ENCODE results near the gene UNG.
"Not testable (repeated sequence)": the region's sequence is repeated elsewhere in the genome, so short reads cannot be mapped to it uniquely, and the experiment has no call there.

UNG gene
- long read RNA-seq, transcript UNG-202 (6 exons, 2,130 nt): minor isoform, 130 of 618 reads
- long read RNA-seq, transcript UNG-201 (7 exons, 2,071 nt): major isoform, 474 of 618 reads
- long read RNA-seq, partial matches to known transcripts: 4 of 618 reads
- long read RNA-seq, other reads (novel, unspliced or antisense): 10 of 618 reads

DNA sequence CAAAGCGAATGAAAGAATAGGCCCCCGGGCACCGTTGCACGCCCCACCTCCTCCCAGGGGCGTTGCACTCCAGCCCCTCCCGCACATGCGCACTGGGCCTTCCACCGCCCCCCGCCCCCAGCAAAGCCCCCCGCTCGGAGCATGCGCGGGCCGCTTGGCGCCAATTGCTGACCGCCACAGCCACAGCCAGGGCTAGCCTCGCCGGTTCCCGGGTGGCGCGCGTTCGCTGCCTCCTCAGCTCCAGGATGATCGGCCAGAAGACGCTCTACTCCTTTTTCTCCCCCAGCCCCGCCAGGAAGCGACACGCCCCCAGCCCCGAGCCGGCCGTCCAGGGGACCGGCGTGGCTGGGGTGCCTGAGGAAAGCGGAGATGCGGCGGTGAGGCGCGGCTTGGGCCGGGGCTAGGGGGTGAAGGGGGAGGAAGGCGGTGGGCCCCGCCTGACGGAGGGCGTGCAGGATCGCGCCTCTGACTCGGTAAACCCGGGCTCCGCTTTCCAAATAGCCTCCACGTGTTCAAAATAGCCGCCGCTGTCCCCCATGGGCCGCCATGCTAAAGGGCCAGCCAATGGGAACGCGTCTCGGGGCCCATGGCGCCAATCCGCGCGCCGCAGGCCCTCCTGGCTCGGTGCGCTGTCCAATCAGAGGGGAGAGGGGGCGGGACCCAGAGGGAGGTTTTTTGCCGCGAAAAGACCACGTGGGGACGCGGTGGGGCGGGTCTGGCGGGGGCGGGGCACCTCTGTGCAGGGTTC, at the start of gene UNG:
Gene UNG, plus strand, starts transcription at position 163 of the 748 bp plus-strand sequence. Its CDS starts 83 bp downstream, at position 246.
- Histone ChIP-seq H3K27me3 (ENCODE audit: insufficient read depth, poor library complexity, severe bottlenecking) (no peaks in the 10 kb centered on the region), H3K27ac (replicated peaks) (peak within 1 kb of the TSS; percentile 95), H3K4me3 (replicated peaks; ENCODE audit: insufficient read depth, low read length) (peak within 1 kb of the TSS; percentile 91)
- DNase-seq (ENCODE audit: low read depth in 1 of 2, low spot score in 1 of 2): peak; percentile 86 to 96
- TF ChIP-seq, protein P1, sequence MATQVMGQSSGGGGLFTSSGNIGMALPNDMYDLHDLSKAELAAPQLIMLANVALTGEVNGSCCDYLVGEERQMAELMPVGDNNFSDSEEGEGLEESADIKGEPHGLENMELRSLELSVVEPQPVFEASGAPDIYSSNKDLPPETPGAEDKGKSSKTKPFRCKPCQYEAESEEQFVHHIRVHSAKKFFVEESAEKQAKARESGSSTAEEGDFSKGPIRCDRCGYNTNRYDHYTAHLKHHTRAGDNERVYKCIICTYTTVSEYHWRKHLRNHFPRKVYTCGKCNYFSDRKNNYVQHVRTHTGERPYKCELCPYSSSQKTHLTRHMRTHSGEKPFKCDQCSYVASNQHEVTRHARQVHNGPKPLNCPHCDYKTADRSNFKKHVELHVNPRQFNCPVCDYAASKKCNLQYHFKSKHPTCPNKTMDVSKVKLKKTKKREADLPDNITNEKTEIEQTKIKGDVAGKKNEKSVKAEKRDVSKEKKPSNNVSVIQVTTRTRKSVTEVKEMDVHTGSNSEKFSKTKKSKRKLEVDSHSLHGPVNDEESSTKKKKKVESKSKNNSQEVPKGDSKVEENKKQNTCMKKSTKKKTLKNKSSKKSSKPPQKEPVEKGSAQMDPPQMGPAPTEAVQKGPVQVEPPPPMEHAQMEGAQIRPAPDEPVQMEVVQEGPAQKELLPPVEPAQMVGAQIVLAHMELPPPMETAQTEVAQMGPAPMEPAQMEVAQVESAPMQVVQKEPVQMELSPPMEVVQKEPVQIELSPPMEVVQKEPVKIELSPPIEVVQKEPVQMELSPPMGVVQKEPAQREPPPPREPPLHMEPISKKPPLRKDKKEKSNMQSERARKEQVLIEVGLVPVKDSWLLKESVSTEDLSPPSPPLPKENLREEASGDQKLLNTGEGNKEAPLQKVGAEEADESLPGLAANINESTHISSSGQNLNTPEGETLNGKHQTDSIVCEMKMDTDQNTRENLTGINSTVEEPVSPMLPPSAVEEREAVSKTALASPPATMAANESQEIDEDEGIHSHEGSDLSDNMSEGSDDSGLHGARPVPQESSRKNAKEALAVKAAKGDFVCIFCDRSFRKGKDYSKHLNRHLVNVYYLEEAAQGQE (IDR thresholded peaks at IDR 0.05; ENCODE audit: insufficient replicate concordance, low read depth): peak; percentile 15
- peak; percentile 66 for TF ChIP-seq POLR2AphosphoS5 (IDR thresholded peaks at IDR 0.05; ENCODE audit: low read depth)
- no peak for TF ChIP-seq GABPA (IDR thresholded peaks at IDR 0.05; ENCODE audit: low read depth)

DNA sequence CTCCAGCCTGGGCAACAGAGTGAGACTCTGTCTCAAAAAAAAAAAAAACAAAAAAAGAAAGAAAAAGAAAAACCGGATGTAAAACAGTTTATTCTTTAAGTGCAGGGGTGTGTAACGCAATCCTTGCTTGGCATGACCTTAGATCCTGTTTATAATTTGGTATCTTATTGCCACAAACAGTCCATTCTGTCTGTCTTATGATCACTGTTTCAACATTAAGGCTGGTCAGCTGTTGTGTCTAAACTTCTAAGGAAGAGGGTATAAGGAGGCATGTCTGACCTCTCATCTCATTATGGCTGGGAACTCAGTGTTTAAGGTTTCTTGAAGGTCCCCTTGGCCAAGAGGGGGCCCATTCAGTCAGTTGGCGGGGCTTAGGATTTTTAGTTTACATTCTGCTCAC, 48.7 kb upstream of the UNG start:
- not testable (repeated sequence) for H3K4me3 ChIP-seq (replicated peaks; ENCODE audit: insufficient read depth, low read length); H3K27ac ChIP-seq (replicated peaks); DNase-seq (ENCODE audit: low read depth in 1 of 2, low spot score in 1 of 2); H3K27me3 ChIP-seq (ENCODE audit: insufficient read depth, poor library complexity, severe bottlenecking)

DNA sequence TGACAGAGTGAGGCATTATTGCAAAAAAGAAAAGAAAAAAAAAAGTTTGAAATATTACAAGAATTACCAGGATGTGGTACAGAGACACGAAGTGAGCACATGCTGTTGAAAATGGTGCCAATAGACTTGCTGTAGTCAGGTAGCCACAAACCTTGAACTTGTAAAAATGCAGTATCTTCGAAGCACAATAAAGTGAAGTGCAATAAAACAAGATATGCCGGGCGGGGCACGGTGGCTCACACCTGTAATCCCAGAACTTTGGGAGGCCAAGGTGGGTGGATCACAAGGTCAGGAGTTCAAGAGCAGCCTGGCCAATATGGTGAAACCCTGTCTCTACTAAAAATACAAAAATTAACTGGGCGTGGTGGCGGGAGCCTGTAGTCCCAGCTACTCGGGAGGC, 47.6 kb upstream of the UNG start:
- not testable (repeated sequence) for H3K4me3 ChIP-seq (replicated peaks; ENCODE audit: insufficient read depth, low read length); H3K27ac ChIP-seq (replicated peaks); H3K27me3 ChIP-seq (ENCODE audit: insufficient read depth, poor library complexity, severe bottlenecking); DNase-seq (ENCODE audit: low read depth in 1 of 2, low spot score in 1 of 2)

DNA sequence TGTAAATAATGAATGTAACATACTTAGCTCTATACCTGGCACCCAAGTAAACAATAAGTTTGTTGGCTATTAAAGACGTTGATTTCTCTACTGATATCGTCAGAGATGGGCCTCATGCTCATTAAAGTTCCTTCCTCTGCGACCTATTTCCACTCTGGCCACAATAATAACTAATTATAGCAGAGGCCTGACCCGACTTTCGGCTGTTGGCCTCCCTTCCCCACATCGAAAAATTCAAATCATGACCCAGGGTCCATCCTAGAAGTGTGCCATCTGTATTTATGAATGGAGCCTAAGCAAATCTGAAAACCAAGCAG, 45.3 kb upstream of the UNG start:
- TF ChIP-seq, protein P2, sequence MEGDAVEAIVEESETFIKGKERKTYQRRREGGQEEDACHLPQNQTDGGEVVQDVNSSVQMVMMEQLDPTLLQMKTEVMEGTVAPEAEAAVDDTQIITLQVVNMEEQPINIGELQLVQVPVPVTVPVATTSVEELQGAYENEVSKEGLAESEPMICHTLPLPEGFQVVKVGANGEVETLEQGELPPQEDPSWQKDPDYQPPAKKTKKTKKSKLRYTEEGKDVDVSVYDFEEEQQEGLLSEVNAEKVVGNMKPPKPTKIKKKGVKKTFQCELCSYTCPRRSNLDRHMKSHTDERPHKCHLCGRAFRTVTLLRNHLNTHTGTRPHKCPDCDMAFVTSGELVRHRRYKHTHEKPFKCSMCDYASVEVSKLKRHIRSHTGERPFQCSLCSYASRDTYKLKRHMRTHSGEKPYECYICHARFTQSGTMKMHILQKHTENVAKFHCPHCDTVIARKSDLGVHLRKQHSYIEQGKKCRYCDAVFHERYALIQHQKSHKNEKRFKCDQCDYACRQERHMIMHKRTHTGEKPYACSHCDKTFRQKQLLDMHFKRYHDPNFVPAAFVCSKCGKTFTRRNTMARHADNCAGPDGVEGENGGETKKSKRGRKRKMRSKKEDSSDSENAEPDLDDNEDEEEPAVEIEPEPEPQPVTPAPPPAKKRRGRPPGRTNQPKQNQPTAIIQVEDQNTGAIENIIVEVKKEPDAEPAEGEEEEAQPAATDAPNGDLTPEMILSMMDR (IDR thresholded peaks at IDR 0.05; ENCODE audit: insufficient read depth, low read length): no peak
- TF ChIP-seq, protein P1 (IDR thresholded peaks at IDR 0.05; ENCODE audit: insufficient replicate concordance, low read depth): no peak
- TF ChIP-seq POLR2AphosphoS5 (IDR thresholded peaks at IDR 0.05; ENCODE audit: low read depth): no peak
- no peak for TF ChIP-seq GABPA (IDR thresholded peaks at IDR 0.05; ENCODE audit: low read depth)
- no peak for TF ChIP-seq SPI1 (IDR thresholded peaks at IDR 0.05; ENCODE audit: borderline replicate concordance, low read depth)
- H3K27me3 ChIP-seq (ENCODE audit: insufficient read depth, poor library complexity, severe bottlenecking): no peaks in the 10 kb centered on the region
- H3K27ac ChIP-seq (replicated peaks): peak overlapping the region; percentile 72
- DNase-seq (ENCODE audit: low read depth in 1 of 2, low spot score in 1 of 2): no peak
- peak overlapping the region; percentile 96 for H3K4me3 ChIP-seq (replicated peaks; ENCODE audit: insufficient read depth, low read length)

DNA sequence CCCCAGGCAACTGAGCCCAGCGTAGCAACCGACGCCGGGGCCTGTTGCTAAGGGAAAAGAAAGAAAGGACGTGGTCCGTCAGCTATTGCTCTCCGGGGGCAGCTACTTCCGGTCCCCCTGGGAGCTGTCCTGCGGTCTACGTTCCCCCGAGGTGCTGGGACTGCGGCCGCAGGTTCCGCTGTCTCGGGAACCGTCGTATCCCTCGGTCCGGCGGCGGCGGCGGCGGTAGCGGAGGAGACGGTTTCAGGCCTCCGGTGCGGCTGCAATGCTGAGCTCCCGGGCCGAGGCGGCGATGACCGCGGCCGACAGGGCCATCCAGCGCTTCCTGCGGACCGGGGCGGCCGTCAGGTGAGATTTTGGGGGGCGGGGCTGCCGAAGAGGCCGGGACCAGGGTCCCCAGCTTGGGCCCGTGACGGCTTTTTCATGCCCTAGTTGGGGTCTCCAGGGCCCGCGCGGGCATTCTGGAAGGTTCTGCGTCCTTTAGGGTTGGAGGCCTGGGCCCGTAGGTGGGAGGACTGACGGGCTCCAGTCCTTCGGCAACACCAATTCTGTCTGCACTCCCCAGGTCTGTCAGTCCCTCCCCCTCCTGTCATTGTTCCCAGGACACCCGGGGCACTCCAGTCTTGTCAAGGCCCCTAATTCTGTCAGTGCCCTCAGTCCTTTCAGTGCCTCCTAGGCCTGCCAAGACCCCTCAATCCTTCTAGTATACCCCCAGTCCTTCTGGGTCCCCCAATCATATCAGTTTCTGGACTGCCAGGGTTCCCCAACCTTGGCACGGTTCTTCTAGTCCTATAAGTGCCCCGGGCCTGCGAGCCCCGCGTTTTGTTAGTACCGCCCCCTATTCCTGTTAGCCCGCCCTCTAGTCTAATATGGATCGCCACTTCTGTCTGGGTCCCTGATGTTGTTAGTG, 44.7 kb upstream of the UNG start, which contains the start of gene USP30:
Gene USP30, plus strand, starts transcription at position 163 of the 910 bp plus-strand sequence. Its CDS starts 103 bp downstream, at position 266.
- Histone ChIP-seq H3K27ac (replicated peaks) (peak within 1 kb of the TSS; percentile 72), H3K27me3 (ENCODE audit: insufficient read depth, poor library complexity, severe bottlenecking) (no peaks in the 10 kb centered on the region), H3K4me3 (replicated peaks; ENCODE audit: insufficient read depth, low read length) (peak within 1 kb of the TSS; percentile 96)
- TF ChIP-seq GABPA (IDR thresholded peaks at IDR 0.05; ENCODE audit: low read depth) (peak; percentile 100), POLR2AphosphoS5 (IDR thresholded peaks at IDR 0.05; ENCODE audit: low read depth) (peak; percentile 73), SPI1 (IDR thresholded peaks at IDR 0.05; ENCODE audit: borderline replicate concordance, low read depth) (peak; percentile 32; the same call in 1 of the 2 replicates)
- TF ChIP-seq, protein P1 (IDR thresholded peaks at IDR 0.05; ENCODE audit: insufficient replicate concordance, low read depth): peak; percentile 60
- TF ChIP-seq, protein P2 (IDR thresholded peaks at IDR 0.05; ENCODE audit: insufficient read depth, low read length): no peak
- peak; percentile 67 to 87 for DNase-seq (ENCODE audit: low read depth in 1 of 2, low spot score in 1 of 2)

Data from HL-60 (cell line).